Activated CD8-positive, alpha-beta memory T cell treated with anti-CD3 and anti-CD28 coated beads for 36 hours (primary cell): Measurements from ENCODE around the gene ZMYM3. TPM values are rescaled to one million over a fixed set of nuclear protein-coding genes. Genes with fewer than 3 reads are reported as not detected.
"Not testable (repeated sequence)": the region's sequence is repeated elsewhere in the genome, so short reads cannot be mapped to it uniquely, and the experiment has no call there.

Source experiments
- CTCF ChIA-PET: fragments of 350-600 bp; sonication (Branson Sonifier 250); formaldehyde crosslinking; loops from one replicate; lab custom pipeline; 2021; ENCODE audit warnings: antibody characterized with exemption; lab: Charles Lee
- POLR2A ChIA-PET: fragments of 350-600 bp; sonication (Branson Sonifier 250); formaldehyde crosslinking; loops from one replicate; lab custom pipeline; 2021; ENCODE audit warnings: antibody characterized with exemption; lab: Charles Lee
- total RNA-seq, 2 experiments: library from RNA; stranded (reverse); gene quantifications; one replicate each; pipeline ENCODE4 v1.2.3, GENCODE V29; 2021

Gene ZMYM3
- total RNA-seq, result 10 to 100 TPM; 17.0 to 18.8 TPM

DNA sequence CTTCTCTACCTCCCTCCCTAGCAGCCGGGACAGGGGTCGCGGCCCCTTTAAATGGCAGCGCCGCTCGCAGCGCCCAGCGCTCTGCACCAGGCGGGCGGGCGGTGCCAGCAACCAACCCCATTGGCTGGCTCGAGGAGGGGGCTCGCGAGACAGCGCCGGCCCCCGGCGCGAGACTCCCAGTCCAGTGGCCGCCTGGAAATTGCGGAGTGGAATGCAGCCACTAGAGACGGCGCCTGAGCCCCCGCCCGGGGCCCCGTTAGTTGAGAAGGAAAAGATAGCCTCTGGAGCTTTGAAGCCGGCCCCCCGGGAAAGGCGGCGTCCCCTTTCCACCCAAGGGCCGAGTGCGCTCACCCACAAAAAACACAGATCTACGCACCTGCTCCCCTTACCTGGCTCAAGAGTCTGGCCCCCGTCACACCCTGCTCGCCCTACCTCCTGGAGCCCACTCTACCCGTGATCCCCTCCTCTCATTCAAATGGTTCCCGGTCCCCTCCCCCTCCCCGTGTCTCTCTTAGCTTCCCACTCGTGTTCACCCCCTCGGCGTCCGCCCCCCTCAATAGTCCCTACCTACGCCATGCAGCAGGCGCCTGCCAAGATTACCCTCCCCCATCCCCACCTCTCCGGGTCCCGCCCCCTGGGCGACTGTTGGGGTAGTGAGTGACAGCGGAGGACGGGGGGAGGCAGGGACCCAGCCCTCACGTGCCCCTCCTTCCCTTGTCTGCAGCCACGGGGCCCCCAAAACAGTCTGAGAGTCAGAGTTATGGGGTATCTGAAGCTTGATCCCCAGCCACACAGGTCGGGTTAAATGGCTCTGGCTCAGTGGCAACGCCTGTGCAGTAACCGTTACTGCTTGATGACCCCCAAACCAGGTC is at the start of gene ZMYM3:
TSS of gene ZMYM3 (minus strand) at position 49 of the 872 bp plus-strand sequence. CDS start 885 bp downstream, outside the sequence.
- POLR2A ChIA-PET, result interaction anchor here (0.6 to 1.7 kb wide), 5 partner anchors 11 to 112 kb away, joined by 3 to 14 read pairs (median 3); partner anchors contain the start of gene NONO
- CTCF ChIA-PET, result interaction anchor here (0.6 to 0.7 kb wide), 3 partner anchors 30 to 782 kb away, joined by 3 read pairs; partner anchors contain the start of gene TAF1

DNA sequence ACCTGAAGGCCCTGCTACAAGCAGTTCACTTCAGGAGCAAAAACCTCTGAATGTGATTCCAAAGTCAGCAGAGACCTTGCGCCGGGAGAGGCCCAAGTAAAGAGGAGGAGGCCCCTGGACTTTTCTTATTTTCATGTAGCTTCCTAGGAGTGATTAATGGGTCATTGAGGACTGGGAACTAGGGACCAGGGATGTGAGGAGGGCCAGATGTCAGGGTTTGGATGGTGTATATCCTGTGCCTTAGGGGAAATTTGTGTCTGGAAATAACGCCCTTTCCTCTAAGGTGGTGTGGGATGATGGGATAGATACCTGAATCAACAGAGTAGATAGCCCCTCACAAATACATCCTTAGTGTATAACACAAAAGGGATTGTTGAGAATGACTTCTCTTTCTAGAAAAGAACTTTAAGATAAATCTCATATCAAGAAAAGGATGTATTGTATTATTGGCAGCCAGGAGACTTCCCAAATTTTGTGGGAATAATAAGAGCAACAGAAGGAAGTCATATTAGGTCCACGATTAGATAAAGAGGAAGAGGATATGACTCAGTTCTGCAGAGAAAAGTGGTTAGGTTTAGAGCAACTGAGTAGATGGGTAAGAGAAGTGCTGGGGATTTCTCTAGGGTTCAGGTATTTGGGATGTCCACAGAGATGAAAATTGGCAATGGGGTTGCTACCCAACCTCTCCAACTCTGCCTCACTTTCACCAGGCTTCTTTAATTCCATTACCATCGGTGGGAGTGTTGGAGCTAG is 48.7 kb upstream of the ZMYM3 start:
- POLR2A ChIA-PET, result interaction anchor here (0.5 kb wide), 1 partner anchor 121 kb away, joined by 3 read pairs; no protein-coding TSS in a partner anchor
- CTCF ChIA-PET, result no interaction called here

DNA sequence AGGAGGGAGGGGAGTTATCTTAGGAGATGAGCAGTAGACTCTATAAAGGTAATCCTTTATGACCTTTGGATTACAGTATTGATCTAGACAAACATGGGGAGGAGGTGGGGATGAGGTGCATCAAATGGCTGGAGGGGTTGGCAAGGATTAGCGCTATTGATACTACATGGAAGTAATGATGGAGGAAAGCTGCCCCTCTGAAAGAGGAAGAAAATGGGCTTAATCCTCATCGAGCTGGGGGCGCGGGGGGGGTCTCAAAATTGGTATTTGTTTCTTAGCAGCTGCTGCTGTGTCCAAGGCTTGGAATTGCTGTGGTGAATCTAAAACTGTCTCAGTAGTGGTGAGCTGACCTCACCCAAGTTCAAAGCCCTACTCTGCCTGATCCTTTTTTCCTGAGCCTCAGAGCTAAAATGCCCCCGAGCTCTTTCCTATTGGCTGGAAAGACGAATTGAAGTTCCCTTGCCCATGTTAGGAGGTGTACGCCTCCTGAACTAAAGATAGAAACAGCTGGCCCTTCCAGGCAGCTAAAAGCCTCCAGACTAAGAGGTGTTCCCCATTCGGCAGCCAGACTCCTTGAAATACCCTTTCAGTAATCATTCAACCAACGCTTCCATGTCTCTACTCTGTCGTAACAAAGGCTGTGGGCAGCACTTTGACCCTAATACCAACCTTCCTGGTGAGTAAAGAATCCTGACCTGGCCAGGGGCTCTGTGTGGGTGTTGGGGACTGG is 47.4 kb upstream of the ZMYM3 start, which contains the start of gene ITGB1BP2:
TSS of gene ITGB1BP2 (plus strand) at position 556 of the 730 bp plus-strand sequence. CDS start at position 613, 57 bp downstream.
- ChIA-PET POLR2A (interaction anchor here (0.6 kb wide), 1 partner anchor 44 kb away, joined by 4 read pairs; no protein-coding TSS in a partner anchor), CTCF (no interaction called here)

- CTCF ChIA-PET, POLR2A ChIA-PET: not testable (repeated sequence)
These were observed 46.6 kb upstream of the ZMYM3 start for GRCh38 chrX:71300495-71300894.

DNA sequence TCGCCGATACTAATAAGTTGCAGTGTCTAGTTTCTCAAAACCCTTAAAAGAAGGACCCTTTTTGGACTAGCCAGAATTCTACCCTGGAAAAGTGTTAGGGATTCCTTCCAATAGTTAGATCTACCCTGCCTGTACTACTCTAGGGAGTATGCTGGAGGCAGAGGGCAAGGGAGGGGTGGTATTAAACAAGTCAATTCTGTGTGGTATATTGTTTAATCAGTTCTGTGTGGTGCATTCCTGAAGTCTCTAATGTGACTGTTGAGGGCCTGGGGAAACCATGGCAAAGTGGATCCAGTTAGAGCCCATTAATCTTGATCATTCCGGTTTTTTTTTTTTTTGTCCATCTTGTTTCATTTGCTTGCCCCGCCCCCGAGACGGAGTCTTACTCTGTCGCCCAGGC is 46.1 kb upstream of the ZMYM3 start:
- POLR2A ChIA-PET, CTCF ChIA-PET: not testable (repeated sequence)

DNA sequence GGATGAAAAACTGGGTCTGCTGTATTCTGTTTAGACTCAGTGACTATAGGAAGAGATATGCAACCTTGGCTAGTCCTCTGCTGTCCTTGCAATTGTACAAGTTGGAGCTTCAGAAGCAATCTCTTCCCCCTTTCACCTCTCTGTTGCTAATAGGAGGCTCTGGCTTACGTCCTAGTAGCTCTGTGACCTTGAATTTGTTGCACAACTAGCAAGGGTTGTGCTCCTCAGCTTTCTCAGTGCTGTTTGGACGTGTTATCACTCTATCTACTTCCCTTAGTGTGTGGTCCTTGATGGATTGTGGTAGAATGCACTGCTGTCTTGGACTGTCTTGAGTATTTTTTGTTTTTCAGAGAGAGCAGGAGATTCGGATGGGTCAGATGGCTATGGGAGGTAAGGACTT is 44.2 kb upstream of the ZMYM3 start:
- POLR2A ChIA-PET, result no interaction called here
- CTCF ChIA-PET, result no interaction called here

DNA sequence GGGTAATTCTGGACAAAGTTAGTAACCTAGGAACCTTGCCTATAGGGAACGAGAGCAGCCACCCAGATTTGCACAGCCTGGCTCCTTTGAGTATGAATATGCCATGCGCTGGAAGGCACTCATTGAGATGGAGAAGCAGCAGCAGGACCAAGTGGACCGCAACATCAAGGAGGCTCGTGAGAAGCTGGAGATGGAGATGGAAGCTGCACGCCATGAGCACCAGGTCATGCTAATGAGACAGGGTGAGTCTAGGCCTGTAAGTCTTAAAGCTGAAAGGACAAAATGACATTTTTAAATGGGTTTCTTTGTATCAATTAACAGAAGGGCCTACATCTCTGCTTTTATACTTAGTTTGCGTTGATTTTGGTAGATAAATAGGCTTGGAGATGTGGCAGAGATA is 42.9 kb upstream of the ZMYM3 start:
- ChIA-PET CTCF (interaction anchor here (0.5 kb wide), 1 partner anchor 13 kb away, joined by 3 read pairs; the partner anchor contains the start of gene NONO), POLR2A (no interaction called here)

- ChIA-PET POLR2A (interaction anchor here (0.5 kb wide), 1 partner anchor 17 kb away, joined by 4 read pairs; no protein-coding TSS in a partner anchor), CTCF (no interaction called here)
These were observed 38.9 kb upstream of the ZMYM3 start for GRCh38 chrX:71292669-71293365.

DNA sequence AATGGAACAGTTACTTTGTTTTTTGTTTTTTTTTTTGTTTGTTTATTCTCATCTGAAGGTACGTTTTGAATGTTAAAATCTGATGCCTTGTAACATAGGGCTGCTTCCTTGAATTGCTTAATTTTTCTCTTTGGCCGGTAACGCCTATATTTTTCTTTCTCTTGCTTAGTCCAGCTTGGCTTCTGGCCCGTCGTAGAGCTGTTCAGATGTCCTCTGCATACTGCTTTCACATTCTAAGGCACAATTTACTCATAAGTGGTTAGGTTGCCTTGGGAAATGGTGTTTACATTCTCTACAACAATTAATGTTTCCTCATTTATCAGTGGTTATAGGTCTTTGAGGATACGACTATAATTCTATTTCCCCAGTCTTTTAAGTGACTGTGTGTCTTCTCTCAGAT is 37.4 kb upstream of the ZMYM3 start:
- ChIA-PET POLR2A (interaction anchor here (0.7 kb wide), 1 partner anchor 8 kb away, joined by 3 read pairs; the partner anchor contains the start of gene NONO), CTCF (interaction anchor here (0.7 kb wide), 1 partner anchor 325 kb away, joined by 3 read pairs; no protein-coding TSS in a partner anchor)

- ChIA-PET POLR2A (interaction anchor here (0.6 kb wide), 1 partner anchor 80 kb away, joined by 6 read pairs; the partner anchor contains the start of gene TAF1), CTCF (no interaction called here)
These were observed 32.0 kb upstream of the ZMYM3 start for GRCh38 chrX:71285929-71286328.

- POLR2A ChIA-PET, result interaction anchor here (0.6 to 1.6 kb wide), 13 partner anchors 8 to 327 kb away, joined by 3 to 14 read pairs (median 5); partner anchors contain the start of genes IL2RG, TAF1 and ZMYM3
- CTCF ChIA-PET, result interaction anchor here (0.6 to 1.1 kb wide), 3 partner anchors 14 to 87 kb away, joined by 3 read pairs; no protein-coding TSS in a partner anchor
These were observed 29.6 kb upstream of the ZMYM3 start, which contains the start of gene NONO for GRCh38 chrX:71283403-71284143. Gene NONO, plus strand, starts transcription at chrX:71283635. Its CDS starts 7,003 bp downstream, at chrX:71290638.

- ChIA-PET POLR2A (interaction anchor here (0.6 to 1.6 kb wide), 12 partner anchors 9 to 328 kb away, joined by 3 to 14 read pairs (median 6); partner anchors contain the start of genes IL2RG, TAF1 and ZMYM3), CTCF (interaction anchor here (0.6 kb wide), 1 partner anchor 14 kb away, joined by 3 read pairs; no protein-coding TSS in a partner anchor)
These were observed 28.8 kb upstream of the ZMYM3 start for GRCh38 chrX:71282514-71283402.

- POLR2A ChIA-PET, result not testable (repeated sequence)
These were observed 27.4 kb upstream of the ZMYM3 start for GRCh38 chrX:71281300-71281699.

DNA sequence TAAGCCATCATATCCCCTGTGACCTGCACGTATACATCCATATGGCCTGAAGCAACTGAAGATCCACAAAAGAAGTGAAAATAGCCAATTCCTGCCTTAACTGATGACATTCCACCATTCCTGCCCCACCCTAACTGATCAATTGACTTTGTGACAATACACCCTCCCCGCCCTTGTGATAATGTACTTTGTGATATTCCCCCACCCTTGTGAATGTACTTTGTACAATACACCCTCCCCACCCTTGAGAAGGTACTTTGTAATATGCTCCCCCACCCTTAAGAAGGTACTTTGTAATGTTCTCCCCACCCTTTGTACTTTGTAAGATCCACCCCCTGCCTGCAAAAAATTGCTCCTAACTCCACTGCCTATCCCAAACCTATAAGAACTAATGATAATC is 18.4 kb upstream of the ZMYM3 start:
- POLR2A ChIA-PET, CTCF ChIA-PET: not testable (repeated sequence)

More at GRCh38 chrX:71281300-71281699, 27.4 kb upstream of the ZMYM3 start:
- CTCF ChIA-PET, result not testable (repeated sequence)

GRCh38 chrX:71269801-71270395 is 16.0 kb upstream of the ZMYM3 start:
- POLR2A ChIA-PET, result no interaction called here
- CTCF ChIA-PET, result no interaction called here

- CTCF ChIA-PET, POLR2A ChIA-PET: not testable (repeated sequence)
These were observed 14.7 kb upstream of the ZMYM3 start for GRCh38 chrX:71268624-71269023.
